GM12878 (cell line): ENCODE measurements around the gene CTSE. TPM values are rescaled to one million over a fixed set of nuclear protein-coding genes. Genes with fewer than 3 reads are reported as not detected.
A peak's percentile ranks its signal among the peaks of the same experiment; 100 is the strongest.

Experiments used
- ATAC-seq: fragments of 200-7000 bp; cut with Tn5 transposase; 3 replicates; pipeline ENCODE4 v1.9.1; 2020; ENCODE audit warnings: mild to moderate bottlenecking, moderate library complexity
- BruUV-seq: library from RNA; stranded (reverse); fragments of 400-500 nt; replicated peaks from 2 replicates; lab custom pipeline; 2021; lab: Mats Ljungman, UMichigan
- CTCF ChIA-PET: fragments of 300-600 bp; sonication (Branson Sonifier 250); formaldehyde crosslinking; extraction: SDS; loops from one replicate; lab custom pipeline; 2021; ENCODE audit warnings: inconsistent platforms; lab: Yijun Ruan, JAX
- POLR2A ChIA-PET: fragments of 350-600 bp; formaldehyde crosslinking; extraction: SDS; loops from one replicate; lab custom pipeline; 2021; ENCODE audit warnings: inconsistent platforms; lab: Charles Lee
- RAD21 ChIA-PET: fragments of 300-600 bp; sonication (Branson Sonifier 250); formaldehyde crosslinking; loops from one replicate; lab custom pipeline; 2023; ENCODE audit warnings: antibody characterized with exemption; ENCODE audit not compliant: unreplicated experiment; lab: Charles Lee
- SMC1A ChIA-PET: fragments of 300-600 bp; sonication (Branson Sonifier 250); formaldehyde crosslinking; loops from one replicate; lab custom pipeline; 2023; ENCODE audit not compliant: unreplicated experiment, uncharacterized antibody; lab: Charles Lee
- DNase-seq: peaks from one replicate; pipeline ENCODE4 v3.0.0-alpha.2; 2011; ENCODE audit warnings: low read depth, low spot score
- FAIRE-seq: peaks from 3 replicates; lab custom pipeline; 2011; peaks lifted over from hg19 to GRCh38; lab: Jason Lieb, UNC
- H2AFZ ChIP-seq: 2 replicates; pipeline ENCODE4 v1.6.0; 2011; ENCODE audit warnings: low read depth, low read length, control low read depth; ENCODE audit not compliant: control insufficient read depth
- H3K27ac ChIP-seq: 2 replicates; pipeline ENCODE4 v1.5.1; 2011; ENCODE audit warnings: control low read depth; ENCODE audit not compliant: control insufficient read depth, insufficient read depth
- H3K27me3 ChIP-seq, 2 experiments: replicated peaks in 1 of 2; 2 replicates each; pipeline versions ENCODE4 v1.6.0 to v1.6.1; 2011; ENCODE audit warnings: low read length in 1 of 2; ENCODE audit not compliant: control insufficient read depth in 2 of 2, insufficient read depth in 2 of 2
- H3K36me3 ChIP-seq, 2 experiments: 2 replicates each; pipeline ENCODE4 v1.5.1; 2011; ENCODE audit warnings: low read length in 1 of 2; ENCODE audit not compliant: control insufficient read depth in 2 of 2, insufficient read depth in 2 of 2
- H3K4me1 ChIP-seq: 2 replicates; pipeline ENCODE4 v1.6.1; 2011; ENCODE audit warnings: mild to moderate bottlenecking, low read length, moderate library complexity, mixed read lengths; ENCODE audit not compliant: control insufficient read depth, insufficient read depth
- H3K4me2 ChIP-seq: 2 replicates; pipeline ENCODE4 v1.6.0; 2011; ENCODE audit warnings: control low read depth; ENCODE audit not compliant: control insufficient read depth, insufficient read depth
- H3K4me3 ChIP-seq: fragments of 200-600 bp; sonication (generic); 2 replicates; pipeline ENCODE4 v1.5.1; 2016
- H3K79me2 ChIP-seq: 2 replicates; pipeline ENCODE4 v1.6.0; 2011; ENCODE audit warnings: low read length; ENCODE audit not compliant: control insufficient read depth, insufficient read depth
- H3K9ac ChIP-seq: 2 replicates; pipeline ENCODE4 v1.8.0; 2011; ENCODE audit warnings: low read length, control low read depth, mixed read lengths; ENCODE audit not compliant: control insufficient read depth, insufficient read depth
- H3K9me3 ChIP-seq: replicated peaks from 3 replicates; pipeline ENCODE4 v1.5.1; 2011; ENCODE audit warnings: mild to moderate bottlenecking, low read length; ENCODE audit not compliant: control insufficient read depth, insufficient read depth
- H4K20me1 ChIP-seq: 2 replicates; pipeline ENCODE4 v1.6.0; 2011; ENCODE audit not compliant: control insufficient read depth, insufficient read depth
- BCL3 ChIP-seq: IDR thresholded peaks from 2 replicates; pipeline ENCODE4 v1.6.1; 2011; ENCODE audit warnings: borderline replicate concordance, low read depth, mild to moderate bottlenecking, moderate library complexity, low read length; ENCODE audit not compliant: insufficient read depth, poor library complexity, severe bottlenecking
- HDAC2 ChIP-seq: fragments of 200-600 bp; sonication (generic); IDR thresholded peaks from 2 replicates; pipeline ENCODE4 v1.6.1; 2017
- HDGF ChIP-seq: fragments of 450-650 bp; IDR thresholded peaks from 2 replicates; pipeline ENCODE4 v1.6.1; 2016; ENCODE audit warnings: antibody characterized with exemption
- NFYA ChIP-seq: IDR thresholded peaks from 2 replicates; pipeline ENCODE4 v1.6.1; 2011; ENCODE audit warnings: low read depth, mild to moderate bottlenecking, low read length, improper control_type of control experiment, borderline replicate concordance
- NRF1 ChIP-seq: conservative IDR thresholded peaks from 2 replicates; pipeline ENCODE4 v1.6.1; 2011; ENCODE audit warnings: mild to moderate bottlenecking, low read depth, low read length, improper control_type of control experiment
- PBX3 ChIP-seq: IDR thresholded peaks from 2 replicates; pipeline ENCODE4 v1.6.1; 2011; ENCODE audit warnings: mild to moderate bottlenecking, low read depth, low read length, moderate library complexity; ENCODE audit not compliant: insufficient replicate concordance
- RUNX3 ChIP-seq: IDR thresholded peaks from 2 replicates; pipeline ENCODE4 v1.6.1; 2012; ENCODE audit warnings: low read length, inconsistent platforms
- SRF ChIP-seq, 2 experiments: IDR thresholded peaks; 2 replicates each; pipeline ENCODE4 v1.6.1; 2011; ENCODE audit warnings: low read depth in 2 of 2, low read length in 2 of 2, mild to moderate bottlenecking in 1 of 2, moderate library complexity in 1 of 2
- STAT3 ChIP-seq: IDR thresholded peaks from 2 replicates; pipeline ENCODE4 v1.6.1; 2011; ENCODE audit warnings: low read depth, low read length, improper control_type of control experiment
- WGBS: methylation state at CpG from one replicate; pipeline ENCODE4 v1.1.6; 2016; ENCODE audit warnings: low lambda C conversion rate; ENCODE audit not compliant: insufficient replicate concordance, insufficient coverage; ENCODE audit errors: missing lambda C conversion rate; 5-methylcytosine and 5-hydroxymethylcytosine counted together
- in situ Hi-C: fragments of 300-500 bp; cut with MboI; formaldehyde crosslinking; loops from 9 replicates; pipeline ENCODE4 v1.14.3; 2018; ENCODE audit warnings: mixed read lengths
- intact Hi-C: fragments of 100-400 bp; cut with micrococcal nuclease; formaldehyde crosslinking; loops from one replicate; pipeline ENCODE4 v1.14.2; 2022; ENCODE audit not compliant: unreplicated experiment
- polyA plus RNA-seq, 11 experiments: library from polyadenylated mRNA; depleted of rRNA in 4 of 11; unstranded in 6 of 11; stranded (reverse) in 5 of 11; fragments of >200 nt; fragmentation: Nextera tagmentation in 4 of 11; fragmentation: Illumina TruSeq in 1 of 11; extraction: Ambion mirVana in 4 of 11; extraction: Trizol in 1 of 11; gene quantifications; 1 replicate in 1 of 11; 2 replicates in 10 of 11; pipeline versions ENCODE4 v1.2.1 to v1.2.3, GENCODE V29; 2011 to 2016; ENCODE audit warnings: inconsistent platforms in 2 of 11, missing spikeins in 2 of 11, low read depth in 1 of 11
- total RNA-seq, 4 experiments: library from RNA; depleted of rRNA in 3 of 4; stranded (reverse); fragments of >200 nt in 3 of 4; fragmentation: Illumina TruSeq in 1 of 4; extraction: Trizol in 1 of 4; gene quantifications; 2 replicates each; pipeline versions ENCODE4 v1.2.1 to v1.2.3, GENCODE V29; 2013 to 2021
- TF ChIP-seq, protein P1 (sequence below): fragments of 450-650 bp; IDR thresholded peaks from 2 replicates; pipeline ENCODE4 v1.6.1; 2014; ENCODE audit warnings: mild to moderate bottlenecking
- TF ChIP-seq, protein P2 (sequence below): fragments of 150-350 bp; IDR thresholded peaks from 2 replicates; pipeline ENCODE4 v1.6.1; 2016; ENCODE audit warnings: low read depth, low read length

Gene CTSE
- total and polyA plus RNA-seq, 10 of the 15 experiments (the other 5 are each of a cell fraction or from before 2014, with no cell fraction given) = 0.26 TPM; not detected in 9

- TF ChIP-seq, protein P1, sequence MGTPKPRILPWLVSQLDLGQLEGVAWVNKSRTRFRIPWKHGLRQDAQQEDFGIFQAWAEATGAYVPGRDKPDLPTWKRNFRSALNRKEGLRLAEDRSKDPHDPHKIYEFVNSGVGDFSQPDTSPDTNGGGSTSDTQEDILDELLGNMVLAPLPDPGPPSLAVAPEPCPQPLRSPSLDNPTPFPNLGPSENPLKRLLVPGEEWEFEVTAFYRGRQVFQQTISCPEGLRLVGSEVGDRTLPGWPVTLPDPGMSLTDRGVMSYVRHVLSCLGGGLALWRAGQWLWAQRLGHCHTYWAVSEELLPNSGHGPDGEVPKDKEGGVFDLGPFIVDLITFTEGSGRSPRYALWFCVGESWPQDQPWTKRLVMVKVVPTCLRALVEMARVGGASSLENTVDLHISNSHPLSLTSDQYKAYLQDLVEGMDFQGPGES = no peak
- no peak for TF ChIP-seq NFYA
- TF ChIP-seq SRF (IDR thresholded peaks at IDR 0.05; ENCODE audit: low read depth in 2 of 2, low read length in 2 of 2) = no peak
These were observed 8.9 kb upstream of the CTSE start (continued) for GRCh38 chr1:206032380-206033140.

DNA sequence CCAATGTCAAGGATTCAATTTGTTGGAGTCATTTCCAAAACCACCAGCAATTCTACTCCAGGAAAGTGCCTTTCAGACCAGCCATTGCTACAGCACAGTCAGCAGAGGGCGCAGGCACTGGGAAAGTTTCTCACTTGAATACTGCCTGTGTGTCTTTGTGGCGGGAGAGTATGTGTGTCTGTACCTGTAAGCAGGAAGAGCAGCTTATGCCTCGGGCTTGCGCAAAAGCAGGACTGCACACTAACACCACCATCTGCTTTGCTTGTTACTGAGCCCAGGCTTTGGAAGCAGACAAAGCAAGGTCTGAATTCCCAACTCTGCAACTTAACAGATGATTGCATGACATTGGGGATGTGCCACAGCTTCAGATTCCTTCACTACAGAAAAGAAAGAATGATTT lies 7.0 kb upstream of the CTSE start:
- DNase-seq = peak; percentile 66
- Histone ChIP-seq H4K20me1 (no peaks in the 10 kb centered on the region), H3K27ac (no peak overlapping the region), H3K27me3 (no peaks in the 10 kb centered on the region), H3K4me3 (no peak overlapping the region), H3K9ac (no peak overlapping the region), H3K79me2 (peaks cover 4% of the 10 kb centered on the region), H3K36me3 (no peaks in the 10 kb centered on the region), H3K4me2 (peak overlapping the region; percentile 36; the same call in 1 of the 2 replicates), H3K4me1 (peaks cover 15% of the 10 kb centered on the region), H3K9me3 (peaks cover 3% of the 10 kb centered on the region; the same call in 2 of the 3 replicates), H2AFZ (peak overlapping the region; percentile 57; the same call in 1 of the 2 replicates)
- BruUV-seq = no TSS peak
- CTCF ChIA-PET = interaction anchor here (0.7 to 9.4 kb wide), 39 partner anchors 8 to 633 kb away, joined by 3 to 384 read pairs (median 7); no protein-coding TSS in a partner anchor
- in situ Hi-C loops = no loop called here
- POLR2A ChIA-PET = interaction anchor here (0.6 to 1.4 kb wide), 4 partner anchors 17 to 407 kb away, joined by 3 read pairs; no protein-coding TSS in a partner anchor
- peak; percentile 99 for ATAC-seq
- 2% methylated on average over 4 of the region's 4 CpGs for WGBS
- peak; percentile 92 for FAIRE-seq
- RAD21 ChIA-PET = interaction anchor here (1.0 to 5.9 kb wide), 14 partner anchors 9 to 113 kb away, joined by 3 to 169 read pairs (median 6); no protein-coding TSS in a partner anchor
- SMC1A ChIA-PET = interaction anchor here (0.7 to 11.4 kb wide), 21 partner anchors 8 to 112 kb away, joined by 3 to 329 read pairs (median 5); no protein-coding TSS in a partner anchor
- intact Hi-C loops = loop anchor here (1.0 to 5.0 kb wide), 4 partner anchors 23 to 76 kb away; partner anchors contain the start of gene RHEX
- TF ChIP-seq RUNX3 (peak; percentile 60), STAT3 (0 out of 2 replicates have a peak, but pooled peaks have one; percentile 29), HDGF (no peak), PBX3 (no peak), BCL3 (no peak), HDAC2 (no peak), NRF1 (no peak)
- TF ChIP-seq, protein P2, sequence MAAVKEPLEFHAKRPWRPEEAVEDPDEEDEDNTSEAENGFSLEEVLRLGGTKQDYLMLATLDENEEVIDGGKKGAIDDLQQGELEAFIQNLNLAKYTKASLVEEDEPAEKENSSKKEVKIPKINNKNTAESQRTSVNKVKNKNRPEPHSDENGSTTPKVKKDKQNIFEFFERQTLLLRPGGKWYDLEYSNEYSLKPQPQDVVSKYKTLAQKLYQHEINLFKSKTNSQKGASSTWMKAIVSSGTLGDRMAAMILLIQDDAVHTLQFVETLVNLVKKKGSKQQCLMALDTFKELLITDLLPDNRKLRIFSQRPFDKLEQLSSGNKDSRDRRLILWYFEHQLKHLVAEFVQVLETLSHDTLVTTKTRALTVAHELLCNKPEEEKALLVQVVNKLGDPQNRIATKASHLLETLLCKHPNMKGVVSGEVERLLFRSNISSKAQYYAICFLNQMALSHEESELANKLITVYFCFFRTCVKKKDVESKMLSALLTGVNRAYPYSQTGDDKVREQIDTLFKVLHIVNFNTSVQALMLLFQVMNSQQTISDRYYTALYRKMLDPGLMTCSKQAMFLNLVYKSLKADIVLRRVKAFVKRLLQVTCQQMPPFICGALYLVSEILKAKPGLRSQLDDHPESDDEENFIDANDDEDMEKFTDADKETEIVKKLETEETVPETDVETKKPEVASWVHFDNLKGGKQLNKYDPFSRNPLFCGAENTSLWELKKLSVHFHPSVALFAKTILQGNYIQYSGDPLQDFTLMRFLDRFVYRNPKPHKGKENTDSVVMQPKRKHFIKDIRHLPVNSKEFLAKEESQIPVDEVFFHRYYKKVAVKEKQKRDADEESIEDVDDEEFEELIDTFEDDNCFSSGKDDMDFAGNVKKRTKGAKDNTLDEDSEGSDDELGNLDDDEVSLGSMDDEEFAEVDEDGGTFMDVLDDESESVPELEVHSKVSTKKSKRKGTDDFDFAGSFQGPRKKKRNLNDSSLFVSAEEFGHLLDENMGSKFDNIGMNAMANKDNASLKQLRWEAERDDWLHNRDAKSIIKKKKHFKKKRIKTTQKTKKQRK = no peak
